ENCODE measurements around the gene MRPL14.
"Not testable (repeated sequence)": the region's sequence is repeated elsewhere in the genome, so short reads cannot be mapped to it uniquely, and the experiment has no call there.

Gene MRPL14

GRCh38 chr6:44147256-44147655, 20.0 kb upstream of the MRPL14 start:
- Histone ChIP-seq H3K4me1 (ENCODE audit: control insufficient read depth, insufficient read depth, low read length) (no peaks in the 10 kb centered on the region), H3K36me3 (ENCODE audit: insufficient read depth, low read length) (peaks cover 59% of the 10 kb centered on the region)

GRCh38 chr6:44146685-44147084, 19.4 kb upstream of the MRPL14 start:
- Histone ChIP-seq H3K27me3 (ENCODE audit: control insufficient read depth, insufficient read depth, low read length) (no peaks in the 10 kb centered on the region), H3K4me1 (ENCODE audit: control insufficient read depth, insufficient read depth, low read length) (no peaks in the 10 kb centered on the region), H3K9ac (ENCODE audit: low read depth, low read length) (no peak overlapping the region), H3K9me3 (replicated peaks; ENCODE audit: low read length) (no peaks in the 10 kb centered on the region), H3K36me3 (ENCODE audit: insufficient read depth, low read length) (peaks cover 59% of the 10 kb centered on the region), H3K4me2 (ENCODE audit: low read length) (no peak overlapping the region), H3K4me3 (ENCODE audit: low read length) (no peak overlapping the region)

More at GRCh38 chr6:44147256-44147655, 20.0 kb upstream of the MRPL14 start:
- H3K4me2 ChIP-seq (ENCODE audit: low read length): no peak overlapping the region
- no peak overlapping the region for H3K4me3 ChIP-seq (ENCODE audit: low read length)
- no peak overlapping the region for H3K9ac ChIP-seq (ENCODE audit: low read depth, low read length)
- H3K9me3 ChIP-seq (replicated peaks; ENCODE audit: low read length): no peaks in the 10 kb centered on the region
- no peaks in the 10 kb centered on the region for H3K27me3 ChIP-seq (ENCODE audit: control insufficient read depth, insufficient read depth, low read length)

- H3K9ac ChIP-seq (ENCODE audit: low read depth, low read length): no peak overlapping the region
- no peaks in the 10 kb centered on the region for H3K9me3 ChIP-seq (replicated peaks; ENCODE audit: low read length)
- H3K4me1 ChIP-seq (ENCODE audit: control insufficient read depth, insufficient read depth, low read length): no peaks in the 10 kb centered on the region
- no peaks in the 10 kb centered on the region for H3K27me3 ChIP-seq (ENCODE audit: control insufficient read depth, insufficient read depth, low read length)
- peaks cover 67% of the 10 kb centered on the region for H3K36me3 ChIP-seq (ENCODE audit: insufficient read depth, low read length)
- H3K4me2 ChIP-seq (ENCODE audit: low read length): no peak overlapping the region
- no peak overlapping the region for H3K4me3 ChIP-seq (ENCODE audit: low read length)
Observed at GRCh38 chr6:44145839-44146238, 18.6 kb upstream of the MRPL14 start.

GRCh38 chr6:44144536-44144935, 17.3 kb upstream of the MRPL14 start:
- H3K9ac ChIP-seq (ENCODE audit: low read depth, low read length); H3K4me3 ChIP-seq (ENCODE audit: low read length); H3K4me1 ChIP-seq (ENCODE audit: control insufficient read depth, insufficient read depth, low read length); H3K4me2 ChIP-seq (ENCODE audit: low read length); H3K9me3 ChIP-seq (replicated peaks; ENCODE audit: low read length); H3K27me3 ChIP-seq (ENCODE audit: control insufficient read depth, insufficient read depth, low read length): not testable (repeated sequence)
- peaks cover 65% of the 10 kb centered on the region for H3K36me3 ChIP-seq (ENCODE audit: insufficient read depth, low read length)

GRCh38 chr6:44143731-44144130, 16.5 kb upstream of the MRPL14 start:
- no peak overlapping the region for H3K9ac ChIP-seq (ENCODE audit: low read depth, low read length)
- no peaks in the 10 kb centered on the region for H3K27me3 ChIP-seq (ENCODE audit: control insufficient read depth, insufficient read depth, low read length)
- no peaks in the 10 kb centered on the region for H3K4me1 ChIP-seq (ENCODE audit: control insufficient read depth, insufficient read depth, low read length)
- peaks cover 65% of the 10 kb centered on the region for H3K36me3 ChIP-seq (ENCODE audit: insufficient read depth, low read length)
- no peaks in the 10 kb centered on the region for H3K9me3 ChIP-seq (replicated peaks; ENCODE audit: low read length)
- H3K4me2 ChIP-seq (ENCODE audit: low read length): no peak overlapping the region
- no peak overlapping the region for H3K4me3 ChIP-seq (ENCODE audit: low read length)

- no peak overlapping the region for H3K4me3 ChIP-seq (ENCODE audit: low read length)
- H3K4me1 ChIP-seq (ENCODE audit: control insufficient read depth, insufficient read depth, low read length): no peaks in the 10 kb centered on the region
- no peak overlapping the region for H3K9ac ChIP-seq (ENCODE audit: low read depth, low read length)
Observed at GRCh38 chr6:44142835-44143234, 15.6 kb upstream of the MRPL14 start.

GRCh38 chr6:44139351-44139743, 12.1 kb upstream of the MRPL14 start:
- Histone ChIP-seq H3K36me3 (ENCODE audit: insufficient read depth, low read length) (peaks cover 60% of the 10 kb centered on the region), H3K9me3 (replicated peaks; ENCODE audit: low read length) (no peaks in the 10 kb centered on the region), H3K4me1 (ENCODE audit: control insufficient read depth, insufficient read depth, low read length) (no peaks in the 10 kb centered on the region), H3K4me3 (ENCODE audit: low read length) (no peak overlapping the region), H3K4me2 (ENCODE audit: low read length) (no peak overlapping the region), H3K27me3 (ENCODE audit: control insufficient read depth, insufficient read depth, low read length) (no peaks in the 10 kb centered on the region), H3K9ac (ENCODE audit: low read depth, low read length) (no peak overlapping the region)

More at GRCh38 chr6:44142835-44143234, 15.6 kb upstream of the MRPL14 start:
- Histone ChIP-seq H3K9me3 (replicated peaks; ENCODE audit: low read length) (no peaks in the 10 kb centered on the region), H3K4me2 (ENCODE audit: low read length) (no peak overlapping the region), H3K36me3 (ENCODE audit: insufficient read depth, low read length) (peaks cover 57% of the 10 kb centered on the region), H3K27me3 (ENCODE audit: control insufficient read depth, insufficient read depth, low read length) (no peaks in the 10 kb centered on the region)

GRCh38 chr6:44138717-44139350, 11.6 kb upstream of the MRPL14 start:
- Histone ChIP-seq H3K36me3 (ENCODE audit: insufficient read depth, low read length) (peaks cover 57% of the 10 kb centered on the region), H3K9me3 (replicated peaks; ENCODE audit: low read length) (no peaks in the 10 kb centered on the region), H3K4me3 (ENCODE audit: low read length) (no peak overlapping the region), H3K4me1 (ENCODE audit: control insufficient read depth, insufficient read depth, low read length) (no peaks in the 10 kb centered on the region), H3K27me3 (ENCODE audit: control insufficient read depth, insufficient read depth, low read length) (no peaks in the 10 kb centered on the region), H3K4me2 (ENCODE audit: low read length) (no peak overlapping the region), H3K9ac (ENCODE audit: low read depth, low read length) (no peak overlapping the region)

GRCh38 chr6:44135875-44136274, 8.6 kb upstream of the MRPL14 start:
- Histone ChIP-seq H3K4me1 (ENCODE audit: control insufficient read depth, insufficient read depth, low read length) (peaks cover 7% of the 10 kb centered on the region), H3K4me2 (ENCODE audit: low read length) (no peak overlapping the region), H3K9me3 (replicated peaks; ENCODE audit: low read length) (no peaks in the 10 kb centered on the region), H3K36me3 (ENCODE audit: insufficient read depth, low read length) (peaks cover 35% of the 10 kb centered on the region), H3K9ac (ENCODE audit: low read depth, low read length) (no peak overlapping the region), H3K4me3 (ENCODE audit: low read length) (no peak overlapping the region), H3K27me3 (ENCODE audit: control insufficient read depth, insufficient read depth, low read length) (no peaks in the 10 kb centered on the region)

GRCh38 chr6:44135173-44135758, 8.0 kb upstream of the MRPL14 start:
- no peak overlapping the region for H3K9ac ChIP-seq (ENCODE audit: low read depth, low read length)
- no peaks in the 10 kb centered on the region for H3K9me3 ChIP-seq (replicated peaks; ENCODE audit: low read length)
- no peak overlapping the region for H3K4me2 ChIP-seq (ENCODE audit: low read length)
- no peak overlapping the region for H3K4me3 ChIP-seq (ENCODE audit: low read length)
- no peaks in the 10 kb centered on the region for H3K27me3 ChIP-seq (ENCODE audit: control insufficient read depth, insufficient read depth, low read length)
- H3K4me1 ChIP-seq (ENCODE audit: control insufficient read depth, insufficient read depth, low read length): peaks cover 7% of the 10 kb centered on the region
- H3K36me3 ChIP-seq (ENCODE audit: insufficient read depth, low read length): peaks cover 30% of the 10 kb centered on the region

GRCh38 chr6:44133981-44134711, 6.9 kb upstream of the MRPL14 start:
- Histone ChIP-seq H3K9ac (ENCODE audit: low read depth, low read length) (no peak overlapping the region), H3K4me1 (ENCODE audit: control insufficient read depth, insufficient read depth, low read length) (peaks cover 7% of the 10 kb centered on the region), H3K4me3 (ENCODE audit: low read length) (no peak overlapping the region), H3K4me2 (ENCODE audit: low read length) (no peak overlapping the region), H3K9me3 (replicated peaks; ENCODE audit: low read length) (no peaks in the 10 kb centered on the region), H3K27me3 (ENCODE audit: control insufficient read depth, insufficient read depth, low read length) (no peaks in the 10 kb centered on the region), H3K36me3 (ENCODE audit: insufficient read depth, low read length) (peaks cover 25% of the 10 kb centered on the region)
